ENCODE results near the gene ZNF750.

The ZNF750 gene

DNA sequence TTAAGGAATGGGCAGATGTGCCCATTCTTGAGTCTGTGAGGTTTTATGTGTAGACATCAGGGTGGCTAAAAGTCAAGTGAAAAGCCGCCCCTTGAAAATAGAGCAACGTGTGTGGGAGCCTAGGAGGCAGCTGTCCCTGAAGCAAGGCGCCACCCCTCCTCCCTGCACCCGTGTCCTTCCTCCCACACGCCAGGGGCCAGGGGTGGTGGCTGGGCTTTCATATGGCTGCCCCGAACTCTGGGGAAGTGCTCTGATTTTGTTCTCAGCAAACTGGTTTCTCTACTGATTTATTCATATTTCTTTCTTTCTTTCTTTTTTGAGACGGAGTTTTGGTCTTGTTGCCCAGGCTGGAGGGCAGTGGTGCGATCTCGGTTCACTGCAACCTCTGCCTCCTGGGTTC lies 4.7 kb downstream of the ZNF750 start:
- peak; percentile 64 to 85 (median 77) for DNase-seq

- DNase-seq, result no peak
Measured at GRCh38 chr17:82832881-82833475, 6.8 kb downstream of the ZNF750 start.

DNA sequence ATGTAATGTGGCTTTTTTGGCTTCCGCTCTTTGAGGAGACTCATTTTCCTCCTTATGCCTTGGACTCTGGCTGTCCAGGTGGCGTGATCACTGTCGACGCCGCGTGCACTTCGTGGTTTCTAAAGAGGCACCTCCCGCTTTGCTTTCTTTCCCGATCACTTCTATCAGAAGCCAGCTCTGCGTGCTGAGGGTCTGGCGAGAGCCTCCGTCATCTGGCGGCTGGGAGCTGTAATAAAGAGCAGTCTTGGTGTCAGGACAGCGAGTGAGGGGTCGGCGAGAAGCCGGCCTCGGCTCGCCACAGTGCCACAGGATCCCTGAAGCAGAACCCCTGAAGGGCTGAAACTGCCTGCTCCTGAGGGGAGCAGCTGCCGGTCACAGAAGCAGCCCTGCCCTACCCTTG lies 7.4 kb downstream of the ZNF750 start:
- DNase-seq, result no peak

DNA sequence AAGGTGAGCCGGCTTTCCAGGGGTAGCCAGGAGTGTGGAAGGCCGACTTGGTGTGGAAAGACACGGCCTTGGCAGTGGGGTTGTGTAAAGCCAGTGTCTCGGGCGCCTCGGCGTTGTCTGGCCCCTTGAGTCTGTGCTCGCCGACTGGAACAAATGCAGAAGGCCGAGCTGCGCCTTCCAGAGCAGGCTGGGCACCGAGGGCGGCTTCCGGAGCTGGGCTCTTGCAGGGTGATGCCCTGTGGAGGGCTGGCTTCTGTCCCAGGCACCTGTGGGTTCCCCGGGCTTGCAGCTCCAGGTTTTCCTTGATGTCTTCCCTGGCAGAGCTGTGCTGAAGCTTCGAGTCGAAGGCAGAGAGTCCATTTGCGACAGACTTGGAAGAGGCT lies 8.0 kb downstream of the ZNF750 start:
- DNase-seq, result no peak

GRCh38 chr17:82831041-82831817 lies 8.6 kb downstream of the ZNF750 start:
- DNase-seq, result no peak

DNA sequence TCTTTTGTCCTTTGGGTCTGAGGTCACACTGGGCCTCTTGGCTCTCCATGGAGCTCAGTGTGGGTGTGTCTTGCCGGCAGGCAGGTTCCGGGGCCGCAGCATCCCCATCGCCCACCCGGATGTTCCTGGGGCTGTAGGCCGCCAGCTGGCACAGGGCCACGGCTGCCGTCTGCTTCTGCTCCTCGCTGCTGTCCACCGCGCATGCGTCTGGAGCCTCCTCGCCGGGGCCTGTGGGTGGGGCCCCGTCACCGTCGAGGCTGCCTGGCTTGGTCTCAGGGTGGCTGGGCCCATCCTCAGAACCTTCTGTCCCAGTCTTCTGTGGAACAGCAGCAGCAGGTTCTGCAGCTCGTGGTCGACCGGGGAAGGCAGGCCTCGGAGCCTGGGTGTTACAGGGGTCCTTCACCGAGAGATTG lies 9.6 kb downstream of the ZNF750 start:
- no peak for DNase-seq

DNA sequence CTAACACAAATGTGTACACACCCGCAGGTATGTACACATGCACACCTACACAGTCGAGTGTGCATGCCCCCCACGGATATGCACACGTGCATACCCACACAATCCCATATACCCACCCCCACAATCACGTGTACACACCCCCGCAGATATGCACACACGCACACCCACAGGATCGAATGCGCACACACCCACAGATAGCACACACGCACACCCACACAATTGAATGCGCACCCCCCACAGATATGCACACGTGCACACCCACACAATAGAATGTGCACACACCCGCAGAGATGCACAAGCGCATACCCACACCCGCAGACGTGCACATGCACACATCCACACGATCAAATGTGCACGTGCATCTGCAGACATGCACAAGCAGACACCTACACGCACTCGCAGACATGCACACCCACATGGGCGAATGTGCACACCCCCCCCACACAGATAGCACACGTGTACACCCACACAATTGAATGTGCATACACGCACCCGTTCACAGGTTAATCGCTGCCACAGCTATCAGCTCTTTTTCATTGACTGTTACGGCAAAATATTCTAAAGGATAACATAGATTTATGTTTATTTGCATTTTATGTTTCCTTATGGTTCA lies 10.8 kb downstream of the ZNF750 start:
- DNase-seq, result no peak

- DNase-seq, result no peak
Measured at GRCh38 chr17:82826956-82827355, 12.9 kb downstream of the ZNF750 start.

GRCh38 chr17:82826211-82826610 lies 13.6 kb downstream of the ZNF750 start:
- DNase-seq, result no peak

- no peak for DNase-seq
Measured at GRCh38 chr17:82825540-82826124, 14.2 kb downstream of the ZNF750 start.

DNA sequence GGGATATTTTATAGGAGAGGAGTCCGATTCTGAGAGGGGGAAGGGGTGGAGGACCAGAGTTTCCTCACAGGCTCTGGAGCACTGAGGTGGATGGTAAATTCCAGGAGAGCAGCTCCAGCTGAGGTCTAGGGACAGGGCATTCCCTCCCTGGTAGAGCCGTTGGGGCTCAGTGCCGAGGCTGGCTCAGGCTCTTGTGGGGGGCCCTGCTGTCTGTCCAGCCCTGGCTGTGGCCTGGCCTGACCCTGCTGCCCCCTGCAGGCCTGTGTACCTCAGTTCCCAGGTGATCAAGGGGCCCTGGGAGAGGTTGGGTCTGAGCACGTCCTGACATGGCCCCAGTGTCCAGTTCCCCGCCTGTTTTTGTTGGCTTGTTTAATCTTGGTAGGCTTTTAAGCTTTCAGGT lies 16.8 kb downstream of the ZNF750 start:
- DNase-seq, result no peak

DNA sequence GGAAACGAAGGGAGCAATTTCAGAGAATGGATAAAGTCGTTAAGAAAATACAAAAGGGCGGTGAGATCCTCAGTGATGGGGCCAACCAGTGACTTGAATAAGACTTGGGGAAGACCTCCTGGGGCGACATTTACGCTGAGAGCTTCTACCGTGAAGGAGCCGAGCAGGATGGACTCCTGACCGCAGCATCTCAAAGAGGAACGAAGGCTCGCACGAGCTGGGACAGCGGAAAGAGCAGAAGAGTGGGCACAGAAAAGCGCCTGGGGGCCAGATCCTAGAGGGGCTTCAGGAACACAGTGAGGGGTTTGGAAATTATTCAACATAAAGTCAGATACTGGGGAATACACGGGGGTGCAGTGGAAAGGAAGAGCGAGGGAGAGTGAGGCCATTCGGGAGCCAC lies 17.5 kb downstream of the ZNF750 start:
- DNase-seq, result no peak

GRCh38 chr17:82821554-82821953 lies 18.3 kb downstream of the ZNF750 start:
- no peak for DNase-seq

- DNase-seq, result no peak
Measured at GRCh38 chr17:82820278-82821251, 19.3 kb downstream of the ZNF750 start.

GRCh38 chr17:82817947-82818346 lies 21.9 kb downstream of the ZNF750 start:
- DNase-seq, result no peak

DNA sequence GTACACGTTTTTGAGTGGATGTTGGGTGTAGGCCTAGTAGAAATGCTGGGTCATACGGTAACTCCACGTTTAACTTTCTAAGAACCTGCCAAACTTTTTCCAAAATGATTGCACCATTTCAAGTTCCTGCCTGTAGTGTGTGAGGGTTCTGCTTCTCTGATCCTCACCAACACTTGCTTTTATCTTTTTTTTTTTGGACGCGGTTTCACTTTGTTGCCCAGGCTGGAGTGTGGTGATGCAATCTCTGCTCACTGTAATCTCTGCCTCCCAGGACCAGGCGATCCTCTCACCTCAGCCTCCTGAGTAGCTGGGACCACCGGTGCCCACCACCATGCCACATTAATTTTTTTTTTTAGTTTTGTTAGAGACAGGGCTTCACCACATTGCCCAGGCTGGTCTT lies 23.5 kb downstream of the ZNF750 start:
- peak in 1 of 4 experiments; percentile 5 for DNase-seq

DNA sequence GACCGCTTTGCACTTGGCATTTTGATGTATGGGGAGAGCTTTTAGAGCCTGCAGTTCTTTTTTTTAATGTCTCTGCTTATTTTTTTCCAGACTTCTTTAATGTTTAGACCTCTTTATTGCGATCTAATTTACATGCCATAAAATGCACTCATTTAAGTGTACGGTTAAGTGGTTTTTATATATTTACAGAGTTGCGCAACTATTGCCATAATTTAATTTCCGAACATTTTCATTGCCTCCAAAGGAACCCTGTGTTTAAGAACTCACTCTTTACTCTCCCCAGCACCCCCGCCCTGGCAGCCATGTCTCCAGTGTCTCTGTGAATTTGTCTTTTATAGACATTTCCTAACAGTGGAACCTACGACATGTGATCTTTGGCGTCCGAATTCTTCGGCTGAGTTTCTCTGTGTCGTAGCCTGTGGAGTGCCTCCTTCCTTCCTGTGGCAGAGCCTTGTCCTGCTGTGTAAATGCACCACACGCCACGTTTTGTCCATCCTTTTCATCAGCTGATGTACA lies 24.0 kb downstream of the ZNF750 start:
- DNase-seq, result no peak

- DNase-seq, result no peak
Measured at GRCh38 chr17:82815354-82815753, 24.5 kb downstream of the ZNF750 start.

DNA sequence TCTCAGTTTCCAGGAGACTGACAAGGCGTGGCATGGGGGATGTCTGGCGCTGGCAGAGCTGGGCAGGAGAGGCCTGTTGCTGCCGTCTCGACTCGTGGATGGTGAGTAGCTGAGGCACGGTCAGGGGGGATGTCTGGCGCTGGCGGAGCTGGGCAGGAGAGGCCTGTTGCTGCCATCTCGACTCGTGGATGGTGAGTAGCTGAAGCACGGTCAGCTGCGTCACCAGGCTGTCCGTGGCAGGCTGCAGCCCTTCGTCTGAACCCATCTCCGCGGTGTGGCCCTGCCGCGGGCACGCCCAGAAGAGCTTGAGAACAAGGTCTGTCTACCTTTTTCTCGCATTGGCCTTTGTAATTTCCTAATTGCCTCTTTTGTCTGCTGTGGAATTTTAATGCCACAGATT lies 25.0 kb downstream of the ZNF750 start:
- DNase-seq, result no peak

- no peak for DNase-seq
Measured at GRCh38 chr17:82813299-82814051, 26.3 kb downstream of the ZNF750 start.

DNA sequence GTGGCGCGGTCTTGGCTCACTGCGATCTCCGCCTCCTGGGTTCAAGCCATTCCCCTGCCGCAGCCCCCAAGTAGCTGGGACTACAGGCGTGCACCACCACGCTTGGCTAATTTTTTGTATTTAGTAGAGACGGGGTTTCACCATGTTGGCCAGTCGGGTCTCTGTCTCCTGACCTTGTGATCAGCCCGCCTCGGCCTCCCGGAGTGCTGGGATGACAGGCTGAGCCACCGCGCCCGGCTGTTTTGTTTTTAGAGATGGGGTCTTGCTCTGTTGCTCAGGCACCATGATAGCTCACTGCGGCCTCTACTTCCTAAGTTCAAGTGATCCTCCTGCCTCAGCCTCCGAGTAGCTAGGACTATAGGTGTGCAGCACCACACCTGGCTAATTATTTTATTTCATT lies 27.2 kb downstream of the ZNF750 start:
- no peak for DNase-seq

DNA sequence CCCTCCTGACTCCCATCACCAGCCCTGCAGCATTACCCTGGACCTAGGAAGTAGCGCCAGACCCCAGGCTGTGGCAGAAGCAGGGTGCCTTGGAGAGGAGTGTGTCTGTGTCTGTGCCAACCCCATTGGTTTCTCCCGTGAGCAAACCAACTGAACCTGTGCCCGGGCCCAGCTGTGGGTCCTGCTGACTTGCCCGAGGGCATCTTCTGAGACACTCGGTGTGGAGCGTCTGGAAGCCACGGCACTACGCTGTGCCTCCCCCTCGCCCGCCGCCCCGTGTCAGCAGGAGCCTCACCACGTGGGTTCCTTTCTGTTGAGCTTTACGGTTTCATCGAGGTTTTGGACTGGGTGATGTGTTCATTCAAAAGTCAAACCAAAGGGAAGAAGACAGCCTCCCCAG lies 27.8 kb downstream of the ZNF750 start:
- DNase-seq, result no peak

Data from suppressor macrophage (primary cell).